LNCAP (cell line): ENCODE measurements around the gene SLC25A21.

Experiments used
- CTCF ChIP-seq: fragments of 450-650 bp; IDR thresholded peaks from 2 replicates; pipeline ENCODE4 v1.5.1; 2017; ENCODE audit warnings: mild to moderate bottlenecking

Gene SLC25A21

DNA sequence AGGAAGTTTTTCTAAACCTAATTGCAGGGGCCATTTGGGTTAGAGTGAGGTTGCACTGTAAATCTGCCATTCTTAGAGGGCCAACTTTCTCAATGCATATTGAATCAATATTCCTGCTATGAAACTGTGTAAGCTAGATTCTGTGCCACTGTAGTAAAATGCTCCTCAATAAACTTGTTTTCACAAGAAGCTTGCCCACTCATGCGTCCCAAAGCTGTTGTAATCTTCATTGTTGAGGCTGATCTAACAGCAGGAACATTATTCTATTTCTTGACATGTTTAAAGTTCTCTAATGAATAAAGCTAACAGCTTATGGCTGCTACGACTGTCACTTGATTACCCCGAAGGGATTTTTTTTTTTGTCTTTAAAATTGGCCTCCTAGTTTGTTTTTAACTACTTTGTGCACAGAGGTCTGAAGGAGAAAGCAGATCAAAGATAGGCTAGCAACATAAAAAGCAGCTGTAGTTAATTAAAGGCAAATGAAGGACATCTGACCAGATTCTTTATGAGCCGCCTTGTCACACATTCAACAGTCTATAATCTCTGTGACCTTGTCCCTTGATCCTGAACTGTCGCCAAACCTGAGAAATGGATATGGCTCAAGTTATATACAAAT is 267.0 kb downstream of the SLC25A21 start:
- TF ChIP-seq CTCF: no peak

DNA sequence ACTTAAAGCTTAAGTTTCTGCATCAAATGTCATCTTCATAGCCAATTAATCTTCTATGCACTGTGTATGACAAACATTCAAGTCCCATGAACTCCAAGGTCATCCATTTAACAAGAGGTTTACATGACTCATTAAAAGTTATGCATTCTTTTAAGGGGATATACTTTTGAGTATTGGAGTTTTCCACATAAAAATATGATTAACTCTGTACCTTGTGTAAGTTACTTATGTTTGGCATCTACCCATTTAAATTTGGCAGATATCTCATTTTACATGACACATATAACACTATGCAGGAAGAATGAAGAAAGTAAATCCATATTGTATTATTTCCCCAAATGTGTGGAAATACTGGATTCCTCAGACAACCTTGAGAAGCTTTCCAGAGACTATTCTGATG is 270.5 kb downstream of the SLC25A21 start:
- TF ChIP-seq CTCF: no peak

- no peak for TF ChIP-seq CTCF
Measured at GRCh38 chr14:36900846-36901245, 271.6 kb downstream of the SLC25A21 start.

- TF ChIP-seq CTCF: no peak
Measured at GRCh38 chr14:36884049-36884448, 288.4 kb downstream of the SLC25A21 start.

DNA sequence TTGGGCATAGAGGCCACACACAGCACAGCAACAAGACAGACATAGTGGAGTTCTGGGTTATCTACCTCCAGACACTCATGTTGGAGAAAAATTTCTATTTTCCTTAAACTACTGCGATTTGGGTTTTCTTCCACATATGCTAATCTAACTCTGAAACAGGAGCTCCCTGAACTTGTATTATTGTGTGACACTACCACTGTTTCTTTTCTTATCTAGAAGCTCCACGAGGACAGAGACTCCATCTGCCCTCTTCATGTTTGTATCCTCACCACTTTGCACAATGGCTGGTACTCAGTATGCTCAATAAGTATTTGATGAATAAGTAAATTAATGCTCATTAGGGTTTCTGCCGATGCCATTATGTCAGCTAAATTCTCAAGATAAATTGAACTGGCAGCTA is 292.1 kb downstream of the SLC25A21 start:
- no peak for TF ChIP-seq CTCF

- no peak for TF ChIP-seq CTCF
Measured at GRCh38 chr14:36879558-36879957, 292.8 kb downstream of the SLC25A21 start.

DNA sequence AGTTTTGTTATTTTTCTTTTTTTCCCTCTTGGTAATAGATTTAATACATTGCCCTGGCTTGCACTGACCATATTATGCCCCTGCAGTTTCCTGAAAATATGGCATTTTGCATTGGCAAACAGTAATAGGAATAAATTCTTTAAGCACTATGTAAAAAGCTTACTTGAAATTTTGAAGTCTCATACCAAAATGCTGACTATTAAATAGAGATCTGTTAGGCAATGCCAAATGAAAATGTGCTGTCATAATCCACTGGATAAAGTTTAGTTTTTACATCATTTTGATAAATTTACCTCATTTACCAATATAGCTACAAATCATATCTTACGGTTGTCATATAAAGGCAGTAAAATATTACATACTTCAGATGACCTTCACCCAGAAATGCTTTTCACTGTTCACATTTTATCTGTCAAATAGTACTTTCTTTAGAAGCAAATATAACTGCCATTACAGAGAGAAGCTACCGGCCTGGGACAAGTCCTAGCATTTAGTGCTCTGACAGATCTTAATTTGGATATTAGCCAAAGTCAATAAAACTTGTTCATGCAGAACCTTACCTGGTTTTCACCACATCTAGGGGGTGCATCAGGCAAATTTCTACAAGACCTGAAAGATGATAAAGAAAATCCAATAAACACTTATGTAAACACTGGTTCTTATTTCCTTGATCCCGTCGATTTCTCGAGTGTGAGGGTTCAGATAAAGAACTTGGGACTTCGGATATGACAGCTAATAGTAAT is 297.8 kb downstream of the SLC25A21 start:
- no peak for TF ChIP-seq CTCF
